PC-3 (cell line): ENCODE data around the gene TIMM17A. TPM values are rescaled to one million over a fixed set of nuclear protein-coding genes. Genes with fewer than 3 reads are reported as not detected.

Experiments used
- ATAC-seq: fragments of 200-7000 bp; cut with Tn5 transposase; 2 replicates; pipeline ENCODE4 v1.9.1; 2020; ENCODE audit warnings: mild to moderate bottlenecking, moderate library complexity
- BruUV-seq: library from RNA; stranded (reverse); fragments of 400-500 nt; replicated peaks from 2 replicates; lab custom pipeline; 2021; lab: Mats Ljungman, UMichigan
- CTCF ChIA-PET: fragments of 300-600 bp; sonication (Branson Sonifier 250); formaldehyde crosslinking; loops from one replicate; lab custom pipeline; 2022; ENCODE audit warnings: antibody characterized with exemption; lab: Charles Lee
- POLR2A ChIA-PET: fragments of 300-600 bp; sonication (Branson Sonifier 250); formaldehyde crosslinking; loops from one replicate; lab custom pipeline; 2022; ENCODE audit warnings: antibody characterized with exemption; ENCODE audit not compliant: unreplicated experiment; lab: Charles Lee
- DNase-seq: peaks from one replicate; pipeline ENCODE4 v3.0.0-alpha.2; 2015
- H2AFZ ChIP-seq: fragments of 300-600 bp; sonication (generic); 2 replicates; pipeline ENCODE4 v1.6.0; 2016; ENCODE audit warnings: antibody characterized with exemption, low read length
- H3F3A ChIP-seq: fragments of 300-600 bp; sonication (generic); one replicate; pipeline ENCODE4 v1.6.0; 2017; ENCODE audit warnings: antibody characterized with exemption, low read length, control low read depth, mild to moderate bottlenecking; ENCODE audit not compliant: unreplicated experiment
- H3K27ac ChIP-seq: fragments of 300-600 bp; sonication (generic); 2 replicates; pipeline ENCODE4 v1.5.1; 2016; ENCODE audit warnings: mild to moderate bottlenecking, low read length
- H3K27me3 ChIP-seq: fragments of 300-600 bp; sonication (generic); 2 replicates; pipeline ENCODE4 v1.6.1; 2016; ENCODE audit warnings: low read length, mixed read lengths
- H3K36me3 ChIP-seq: fragments of 300-600 bp; sonication (generic); 2 replicates; pipeline ENCODE4 v1.6.1; 2016; ENCODE audit warnings: low read depth, mixed run types, low read length, mixed read lengths
- H3K4me1 ChIP-seq: fragments of 300-600 bp; sonication (generic); 2 replicates; pipeline ENCODE4 v1.5.1; 2016; ENCODE audit warnings: low read length; ENCODE audit not compliant: insufficient read depth
- H3K4me2 ChIP-seq: fragments of 300-600 bp; sonication (generic); 2 replicates; pipeline ENCODE4 v1.6.0; 2016; ENCODE audit warnings: low read length
- H3K4me3 ChIP-seq: fragments of 300-600 bp; sonication (generic); 2 replicates; pipeline ENCODE4 v1.5.1; 2016; ENCODE audit warnings: mild to moderate bottlenecking, low read length, mixed read lengths
- H3K79me2 ChIP-seq: fragments of 300-600 bp; sonication (generic); 2 replicates; pipeline ENCODE4 v1.6.1; 2017; ENCODE audit warnings: low read length, mixed read lengths
- H3K9ac ChIP-seq: fragments of 300-600 bp; sonication (generic); 2 replicates; pipeline ENCODE4 v1.6.0; 2016; ENCODE audit warnings: mild to moderate bottlenecking, low read length
- H3K9me2 ChIP-seq: fragments of 300-600 bp; sonication (generic); replicated peaks from 2 replicates; pipeline ENCODE4 v1.6.1; 2016; ENCODE audit warnings: mixed run types, low read length, mixed read lengths
- H3K9me3 ChIP-seq: fragments of 300-600 bp; sonication (generic); 2 replicates; pipeline ENCODE4 v1.6.1; 2016; ENCODE audit warnings: low read length, mixed read lengths
- H4K20me1 ChIP-seq: fragments of 300-600 bp; sonication (generic); 2 replicates; pipeline ENCODE4 v1.6.1; 2016; ENCODE audit warnings: low read length, mixed read lengths
- EZH2 ChIP-seq: fragments of 300-600 bp; sonication (generic); IDR thresholded peaks from one replicate; pipeline ENCODE4 v1.6.1; 2017; ENCODE audit warnings: antibody characterized with exemption, mild to moderate bottlenecking, low read length; ENCODE audit not compliant: unreplicated experiment
- EZH2phosphoT487 ChIP-seq: fragments of 300-600 bp; sonication (generic); IDR thresholded peaks from 2 replicates; pipeline ENCODE4 v1.6.1; 2018; ENCODE audit warnings: mild to moderate bottlenecking, antibody characterized with exemption, low read length, borderline replicate concordance
- intact Hi-C: fragments of 100-400 bp; cut with micrococcal nuclease; formaldehyde crosslinking; loops from 2 replicates; pipeline ENCODE4 v1.9.0; 2023
- total RNA-seq: library from RNA; depleted of rRNA; stranded (reverse); fragments of >200 nt; gene quantifications from 2 replicates; pipeline ENCODE4 v1.2.3, GENCODE V29; 2014
- TF ChIP-seq, protein P1 (sequence below): fragments of 300-600 bp; sonication (generic); conservative IDR thresholded peaks from 2 replicates; pipeline ENCODE4 v1.5.1; 2017; ENCODE audit warnings: antibody characterized with exemption, low read depth, mild to moderate bottlenecking, low read length

The TIMM17A gene
- total RNA-seq, 1 experiment from 2014 or later: 57.7 TPM

DNA sequence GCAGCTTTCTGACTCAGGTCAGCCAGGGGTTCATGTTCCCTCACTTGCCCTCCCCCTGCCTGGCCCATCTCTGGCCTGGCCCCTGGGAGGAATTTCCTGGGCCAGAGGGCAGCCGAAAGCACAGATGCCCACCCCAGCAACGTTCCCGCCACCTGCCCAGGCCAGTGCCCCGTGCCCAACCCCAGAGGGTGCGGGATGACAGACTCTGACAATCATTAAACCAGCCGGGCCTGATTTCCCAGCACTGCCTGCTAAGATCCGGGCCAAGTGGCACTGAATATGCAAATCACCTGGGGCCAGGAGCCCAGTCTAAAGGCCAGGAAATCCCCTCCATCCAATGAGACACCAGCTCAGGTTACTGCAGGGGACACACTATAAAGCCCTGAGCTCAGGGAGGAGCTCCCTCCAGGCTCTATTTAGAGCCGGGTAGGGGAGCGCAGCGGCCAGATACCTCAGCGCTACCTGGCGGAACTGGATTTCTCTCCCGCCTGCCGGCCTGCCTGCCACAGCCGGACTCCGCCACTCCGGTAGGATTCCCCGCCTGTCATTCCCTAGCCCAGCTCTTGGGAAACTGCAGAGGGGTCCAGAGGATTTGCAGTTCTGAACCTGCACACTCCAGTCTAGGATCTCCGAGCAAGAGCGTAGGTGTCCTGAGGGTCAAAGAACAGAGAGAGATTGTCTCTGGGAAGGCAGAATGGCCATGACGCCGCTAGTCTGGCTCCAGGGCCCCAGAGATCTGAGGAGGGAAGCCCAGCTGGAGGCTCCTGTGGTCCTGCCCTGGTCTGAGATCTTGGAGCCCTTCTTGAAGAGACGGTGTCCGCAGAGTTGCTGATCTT, 55.1 kb downstream of the TIMM17A start, which contains the start of gene ELF3:
Gene ELF3 (plus strand): TSS at position 408 of the 836 bp plus-strand sequence. CDS start 550 bp downstream, outside the sequence.
- intact Hi-C loops: loop anchor here (1.0 to 2.0 kb wide), 2 partner anchors 8 to 24 kb away; no protein-coding TSS in a partner anchor
- Histone ChIP-seq H3K36me3 (peaks cover 37% of the 10 kb centered on the region), H3K9ac (peak within 1 kb of the TSS; percentile 92), H3K4me2 (peak within 1 kb of the TSS; percentile 98), H3K4me1 (peaks cover 78% of the 10 kb centered on the region), H3K79me2 (peaks cover 57% of the 10 kb centered on the region), H3K9me3 (no peaks in the 10 kb centered on the region), H3K27ac (peak within 1 kb of the TSS; percentile 97), H3K4me3 (peak within 1 kb of the TSS; percentile 95), H3K27me3 (no peaks in the 10 kb centered on the region), H2AFZ (no peak within 1 kb of the TSS), H3K9me2 (no peaks in the 10 kb centered on the region), H4K20me1 (peaks cover 44% of the 10 kb centered on the region), H3F3A (no peaks in the 10 kb centered on the region)
- TF ChIP-seq, protein P1, sequence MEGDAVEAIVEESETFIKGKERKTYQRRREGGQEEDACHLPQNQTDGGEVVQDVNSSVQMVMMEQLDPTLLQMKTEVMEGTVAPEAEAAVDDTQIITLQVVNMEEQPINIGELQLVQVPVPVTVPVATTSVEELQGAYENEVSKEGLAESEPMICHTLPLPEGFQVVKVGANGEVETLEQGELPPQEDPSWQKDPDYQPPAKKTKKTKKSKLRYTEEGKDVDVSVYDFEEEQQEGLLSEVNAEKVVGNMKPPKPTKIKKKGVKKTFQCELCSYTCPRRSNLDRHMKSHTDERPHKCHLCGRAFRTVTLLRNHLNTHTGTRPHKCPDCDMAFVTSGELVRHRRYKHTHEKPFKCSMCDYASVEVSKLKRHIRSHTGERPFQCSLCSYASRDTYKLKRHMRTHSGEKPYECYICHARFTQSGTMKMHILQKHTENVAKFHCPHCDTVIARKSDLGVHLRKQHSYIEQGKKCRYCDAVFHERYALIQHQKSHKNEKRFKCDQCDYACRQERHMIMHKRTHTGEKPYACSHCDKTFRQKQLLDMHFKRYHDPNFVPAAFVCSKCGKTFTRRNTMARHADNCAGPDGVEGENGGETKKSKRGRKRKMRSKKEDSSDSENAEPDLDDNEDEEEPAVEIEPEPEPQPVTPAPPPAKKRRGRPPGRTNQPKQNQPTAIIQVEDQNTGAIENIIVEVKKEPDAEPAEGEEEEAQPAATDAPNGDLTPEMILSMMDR: no peak
- no peak for TF ChIP-seq EZH2
- no peak for TF ChIP-seq EZH2phosphoT487
- DNase-seq (peak; percentile 96), ATAC-seq (peak; percentile 73)
- TSS peak; percentile 70 for BruUV-seq
- CTCF ChIA-PET: interaction anchor here (0.6 to 1.0 kb wide), 3 partner anchors 24 to 295 kb away, joined by 3 to 5 read pairs (median 3); no protein-coding TSS in a partner anchor
- POLR2A ChIA-PET: interaction anchor here (0.5 to 2.5 kb wide), 17 partner anchors 13 to 120 kb away, joined by 3 to 20 read pairs (median 4); no protein-coding TSS in a partner anchor

DNA sequence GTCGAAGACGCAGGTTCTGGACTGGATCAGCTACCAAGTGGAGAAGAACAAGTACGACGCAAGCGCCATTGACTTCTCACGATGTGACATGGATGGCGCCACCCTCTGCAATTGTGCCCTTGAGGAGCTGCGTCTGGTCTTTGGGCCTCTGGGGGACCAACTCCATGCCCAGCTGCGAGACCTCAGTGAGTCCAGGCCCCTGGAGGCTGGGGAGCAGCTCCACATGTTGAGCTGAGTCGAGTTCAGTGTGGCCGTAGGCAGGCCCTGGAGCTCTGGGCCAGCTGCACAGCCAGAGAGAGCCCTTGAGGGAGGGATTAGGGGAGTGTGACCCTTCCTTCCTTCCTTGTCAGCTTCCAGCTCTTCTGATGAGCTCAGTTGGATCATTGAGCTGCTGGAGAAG, 56.7 kb downstream of the TIMM17A start:
- no TSS peak for BruUV-seq
- ChIA-PET POLR2A (interaction anchor here (0.6 to 2.5 kb wide), 4 partner anchors 23 to 506 kb away, joined by 6 to 20 read pairs (median 8); no protein-coding TSS in a partner anchor), CTCF (no interaction called here)
- 0 out of 2 replicates have a peak overlapping the region, but pooled peaks have one; percentile 3 for H3K27ac ChIP-seq
- no peaks in the 10 kb centered on the region for H3K9me3 ChIP-seq
- peaks cover 40% of the 10 kb centered on the region for H3K36me3 ChIP-seq
- ATAC-seq: no peak
- peak overlapping the region; percentile 98 for H3K4me2 ChIP-seq
- peaks cover 68% of the 10 kb centered on the region for H3K79me2 ChIP-seq
- H2AFZ ChIP-seq: no peak overlapping the region
- intact Hi-C loops: loop anchor here (2.0 kb wide), 1 partner anchor 23 kb away; no protein-coding TSS in a partner anchor
- TF ChIP-seq, protein P1: no peak
- TF ChIP-seq EZH2phosphoT487 (no peak), EZH2 (no peak)
- H3K9me2 ChIP-seq: no peaks in the 10 kb centered on the region
- no peak for DNase-seq
- no peaks in the 10 kb centered on the region for H3F3A ChIP-seq
- peaks cover 52% of the 10 kb centered on the region for H4K20me1 ChIP-seq
- peak overlapping the region; percentile 92 for H3K9ac ChIP-seq
- H3K4me1 ChIP-seq: peaks cover 80% of the 10 kb centered on the region
- H3K4me3 ChIP-seq: peak overlapping the region; percentile 95
- H3K27me3 ChIP-seq: no peaks in the 10 kb centered on the region
